ENCODE data around the gene TTLL10. TPM values are rescaled to one million over a fixed set of nuclear protein-coding genes. Genes with fewer than 3 reads are reported as not detected.

TTLL10 gene
- total RNA-seq, 1 donor from 2014 or later: not detected

DNA sequence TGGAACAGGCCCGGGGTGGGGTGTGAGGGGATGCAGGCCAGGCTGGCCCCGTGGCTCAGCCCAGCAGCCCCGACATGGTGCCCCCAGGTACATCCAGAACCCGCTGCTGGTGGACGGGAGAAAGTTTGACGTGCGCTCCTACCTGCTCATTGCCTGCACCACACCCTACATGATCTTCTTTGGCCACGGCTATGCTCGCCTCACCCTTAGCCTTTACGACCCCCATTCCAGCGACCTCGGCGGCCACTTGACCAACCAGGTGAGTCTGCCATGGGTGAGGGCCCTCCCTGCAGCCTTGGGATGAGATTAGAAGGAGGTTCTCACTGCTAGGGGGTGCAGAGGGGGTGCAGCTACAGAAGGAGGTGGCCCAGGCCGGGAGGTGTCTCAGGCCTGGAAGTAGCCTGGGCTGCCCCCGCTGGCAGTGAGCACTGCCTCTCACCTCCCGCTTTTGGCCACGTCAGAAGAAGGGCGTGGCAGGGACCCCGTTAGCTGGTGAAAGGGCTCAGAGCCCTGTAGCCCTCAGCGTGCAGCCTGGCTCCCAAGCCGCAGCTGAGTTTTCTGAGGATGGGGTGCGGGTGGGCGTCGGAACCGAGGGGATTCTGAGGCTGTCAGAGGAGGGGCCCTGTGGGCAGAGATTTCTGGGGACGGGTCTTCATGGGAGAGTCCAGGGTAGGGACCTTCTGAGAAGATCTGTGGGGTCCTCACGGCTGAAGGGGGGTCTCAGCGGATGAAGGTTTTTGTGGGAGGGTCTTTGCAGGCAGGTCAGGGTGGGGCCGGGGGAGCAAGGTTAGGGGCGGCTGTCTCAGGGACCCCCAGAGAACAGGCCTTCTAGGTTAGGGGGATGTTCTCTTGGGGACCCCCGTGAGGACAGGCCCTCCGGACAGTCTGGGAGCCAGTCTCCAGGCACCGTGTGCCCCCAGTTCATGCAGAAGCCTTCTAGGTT lies 10.4 kb downstream of the TTLL10 start:
- Mint-ChIP-seq H3K9me3 (ENCODE audit: unreplicated experiment) (no peaks in the 10 kb centered on the region), H3K4me3 (ENCODE audit: unreplicated experiment) (no peak overlapping the region), H3K27ac (ENCODE audit: unreplicated experiment) (no peak overlapping the region), H3K4me1 (ENCODE audit: low read depth, unreplicated experiment) (peaks cover 7% of the 10 kb centered on the region), H3K27me3 (ENCODE audit: low read depth, unreplicated experiment) (peaks cover 9% of the 10 kb centered on the region), H3K36me3 (ENCODE audit: low read depth, unreplicated experiment) (no peaks in the 10 kb centered on the region)
- H2AFZ ChIP-seq (ENCODE audit: low read depth, low read length): no peak overlapping the region
- no peaks in the 10 kb centered on the region for H3K9me3 ChIP-seq (ENCODE audit: insufficient read depth, low read depth, low read length)
- no peak for TF ChIP-seq CTCF (IDR thresholded peaks at IDR 0.05; ENCODE audit: insufficient read depth, low read depth, low read length)
- no peaks in the 10 kb centered on the region for H3K4me1 ChIP-seq (ENCODE audit: insufficient read depth, low read length)
- H3K4me2 ChIP-seq (ENCODE audit: low read length): no peak overlapping the region
- H4K20me1 ChIP-seq (ENCODE audit: insufficient read depth, low read length): no peaks in the 10 kb centered on the region
- H3K9ac ChIP-seq (ENCODE audit: low read length): no peak overlapping the region
- H3K79me2 ChIP-seq (ENCODE audit: insufficient read depth, low read length): no peaks in the 10 kb centered on the region
- no peak overlapping the region for H3K27ac ChIP-seq (ENCODE audit: low read depth, low read length)
- H3K4me3 ChIP-seq (ENCODE audit: insufficient read depth, low read depth, low read length): no peak overlapping the region
- no peaks in the 10 kb centered on the region for H3K27me3 ChIP-seq (ENCODE audit: insufficient read depth, low read length)
- H3K36me3 ChIP-seq (ENCODE audit: insufficient read depth, low read length): no peaks in the 10 kb centered on the region
- DNase-seq (ENCODE audit: low read depth) (no peak), FAIRE-seq (no peak)

GRCh38 chr1:1185101-1185765 lies 11.6 kb downstream of the TTLL10 start:
- H3K27ac Mint-ChIP-seq (ENCODE audit: unreplicated experiment): no peak overlapping the region
- DNase-seq (ENCODE audit: low read depth): no peak

More at GRCh38 chr1:1185101-1185765, 11.6 kb downstream of the TTLL10 start:
- TF ChIP-seq CTCF (IDR thresholded peaks at IDR 0.05; ENCODE audit: insufficient read depth, low read depth, low read length) (no peak), EZH2 (IDR thresholded peaks at IDR 0.05; ENCODE audit: insufficient read depth, low read length) (no peak)
- Histone ChIP-seq H2AFZ (ENCODE audit: low read depth, low read length) (no peak overlapping the region), H3K9me3 (ENCODE audit: insufficient read depth, low read depth, low read length) (no peaks in the 10 kb centered on the region), H3K4me1 (ENCODE audit: insufficient read depth, low read length) (no peaks in the 10 kb centered on the region), H3K9ac (ENCODE audit: low read length) (no peak overlapping the region), H3K27ac (ENCODE audit: low read depth, low read length) (no peak overlapping the region), H3K79me2 (ENCODE audit: insufficient read depth, low read length) (no peaks in the 10 kb centered on the region), H3K36me3 (ENCODE audit: insufficient read depth, low read length) (no peaks in the 10 kb centered on the region), H4K20me1 (ENCODE audit: insufficient read depth, low read length) (no peaks in the 10 kb centered on the region), H3K4me3 (ENCODE audit: insufficient read depth, low read depth, low read length) (no peak overlapping the region), H3K4me2 (ENCODE audit: low read length) (no peak overlapping the region), H3K27me3 (ENCODE audit: insufficient read depth, low read length) (no peaks in the 10 kb centered on the region)
- no peaks in the 10 kb centered on the region for H3K9me3 Mint-ChIP-seq (ENCODE audit: unreplicated experiment)
- H3K36me3 Mint-ChIP-seq (ENCODE audit: low read depth, unreplicated experiment): no peaks in the 10 kb centered on the region
- FAIRE-seq: no peak
- H3K4me3 Mint-ChIP-seq (ENCODE audit: unreplicated experiment): no peak overlapping the region
- H3K4me1 Mint-ChIP-seq (ENCODE audit: low read depth, unreplicated experiment): peaks cover 7% of the 10 kb centered on the region
- H3K27me3 Mint-ChIP-seq (ENCODE audit: low read depth, unreplicated experiment): peaks cover 18% of the 10 kb centered on the region

All from astrocyte (in vitro differentiated cells and primary cell).